OCI-LY7 (cell line): ENCODE measurements around the gene SLC18A3. TPM values are rescaled to one million over a fixed set of nuclear protein-coding genes. Genes with fewer than 3 reads are reported as not detected.

ENCODE experiments used
- BruUV-seq: library from RNA; stranded (reverse); fragments of 400-500 nt; replicated peaks from 2 replicates; lab custom pipeline; 2021; lab: Mats Ljungman, UMichigan
- CTCF ChIA-PET: fragments of 300-600 bp; sonication (Branson Sonifier 250); formaldehyde crosslinking; loops from one replicate; lab custom pipeline; 2022; ENCODE audit warnings: antibody characterized with exemption; ENCODE audit not compliant: unreplicated experiment; lab: Charles Lee
- POLR2A ChIA-PET: fragments of 300-600 bp; sonication (Branson Sonifier 250); formaldehyde crosslinking; loops from one replicate; lab custom pipeline; 2022; ENCODE audit warnings: antibody characterized with exemption; lab: Charles Lee
- DNase-seq: peaks from one replicate; pipeline ENCODE4 v3.0.0-alpha.2; 2015; ENCODE audit warnings: low spot score
- H2AFZ ChIP-seq: fragments of 200-600 bp; sonication (generic), shearing (Covaris generic); 2 replicates; pipeline ENCODE4 v1.6.1; 2014; ENCODE audit warnings: mild to moderate bottlenecking, antibody characterized with exemption, low read length, moderate library complexity
- H3K27ac ChIP-seq: fragments of 200-600 bp; sonication (generic); 2 replicates; pipeline ENCODE4 v1.5.1; 2014; ENCODE audit warnings: mixed run types, low read depth, mild to moderate bottlenecking, moderate library complexity, low read length, inconsistent platforms; ENCODE audit not compliant: poor library complexity, severe bottlenecking
- H3K36me3 ChIP-seq: fragments of 200-600 bp; sonication (generic); 2 replicates; pipeline ENCODE4 v1.6.1; 2014; ENCODE audit warnings: mild to moderate bottlenecking, antibody characterized with exemption, low read length, moderate library complexity, mixed read lengths; ENCODE audit not compliant: insufficient read depth
- H3K4me1 ChIP-seq: fragments of 200-600 bp; sonication (generic); 2 replicates; pipeline ENCODE4 v1.5.1; 2014; ENCODE audit warnings: mild to moderate bottlenecking, low read length; ENCODE audit not compliant: insufficient read depth, poor library complexity, severe bottlenecking
- H3K4me2 ChIP-seq: fragments of 200-600 bp; sonication (generic); 2 replicates; pipeline ENCODE4 v1.6.1; 2014; ENCODE audit warnings: mild to moderate bottlenecking, low read length
- H3K4me3 ChIP-seq: fragments of 200-600 bp; sonication (generic); 2 replicates; pipeline ENCODE4 v1.5.1; 2014; ENCODE audit warnings: mild to moderate bottlenecking, low read depth, low read length; ENCODE audit not compliant: poor library complexity, severe bottlenecking
- H3K79me2 ChIP-seq: fragments of 200-600 bp; sonication (generic); 2 replicates; pipeline ENCODE4 v1.6.1; 2016; ENCODE audit warnings: low read depth, mild to moderate bottlenecking, low read length, moderate library complexity, mixed read lengths; ENCODE audit not compliant: insufficient read depth
- H3K9me2 ChIP-seq: fragments of 200-600 bp; sonication (generic); 2 replicates; pipeline ENCODE4 v1.6.1; 2016; ENCODE audit warnings: mild to moderate bottlenecking, low read length, mixed read lengths; ENCODE audit not compliant: insufficient read depth
- H3K9me3 ChIP-seq: fragments of 200-600 bp; sonication (generic); 2 replicates; pipeline ENCODE4 v1.6.1; 2014; ENCODE audit warnings: mild to moderate bottlenecking, mixed run types, low read length, mixed read lengths
- H4K20me1 ChIP-seq: fragments of 200-600 bp; sonication (generic); 2 replicates; pipeline ENCODE4 v1.6.1; 2014; ENCODE audit warnings: mild to moderate bottlenecking, antibody characterized with exemption, low read length, moderate library complexity, mixed read lengths; ENCODE audit not compliant: insufficient read depth
- CTCF ChIP-seq: fragments of 200-600 bp; sonication (generic); conservative IDR thresholded peaks from 2 replicates; pipeline ENCODE4 v1.5.1; 2014; ENCODE audit warnings: mild to moderate bottlenecking, antibody characterized with exemption, low read length, moderate library complexity, mixed read lengths
- EZH2phosphoT487 ChIP-seq: fragments of 200-600 bp; sonication (generic); IDR thresholded peaks from 2 replicates; pipeline ENCODE4 v1.6.1; 2018; ENCODE audit warnings: low read depth, borderline replicate concordance, mild to moderate bottlenecking, mixed run types, antibody characterized with exemption, low read length, moderate library complexity, mixed read lengths
- intact Hi-C: fragments of 100-400 bp; cut with micrococcal nuclease; formaldehyde crosslinking; loops from one replicate; pipeline ENCODE4 v1.10.0; 2022; ENCODE audit not compliant: unreplicated experiment
- total RNA-seq, 2 experiments: library from RNA; depleted of rRNA in 1 of 2; stranded (reverse); fragments of >200 nt in 1 of 2; shearing (Covaris generic) in 1 of 2; gene quantifications; 2 replicates each; pipeline ENCODE4 v1.2.3, GENCODE V29; 2014 to 2022

The SLC18A3 gene
- total RNA-seq, 2 experiments from 2014 or later = not detected

- POLR2A ChIA-PET = no interaction called here
- H3K36me3 ChIP-seq = no peaks in the 10 kb centered on the region
- no peaks in the 10 kb centered on the region for H4K20me1 ChIP-seq
- no peaks in the 10 kb centered on the region for H3K9me3 ChIP-seq
- no peaks in the 10 kb centered on the region for H3K4me1 ChIP-seq
- intact Hi-C loops = no loop called here
- DNase-seq = no peak
- H3K4me2 ChIP-seq = no peak overlapping the region
- TF ChIP-seq EZH2phosphoT487 = no peak
- TF ChIP-seq CTCF = no peak; the same call in 1 of the 2 replicates
- CTCF ChIA-PET = no interaction called here
- no peaks in the 10 kb centered on the region for H3K9me2 ChIP-seq
- no peak overlapping the region for H3K4me3 ChIP-seq
- H3K79me2 ChIP-seq = no peaks in the 10 kb centered on the region
- H2AFZ ChIP-seq = no peak overlapping the region
- no TSS peak for BruUV-seq
- no peak overlapping the region for H3K27ac ChIP-seq
Observed at GRCh38 chr10:49618821-49619220, 8.7 kb downstream of the SLC18A3 start.

GRCh38 chr10:49619613-49620012 lies 9.5 kb downstream of the SLC18A3 start:
- H2AFZ ChIP-seq = no peak overlapping the region
- H3K36me3 ChIP-seq = no peaks in the 10 kb centered on the region
- ChIA-PET POLR2A (interaction anchor here (0.6 kb wide), 1 partner anchor 601 kb away, joined by 3 read pairs; no protein-coding TSS in a partner anchor), CTCF (no interaction called here)
- DNase-seq = no peak
- no peaks in the 10 kb centered on the region for H3K9me3 ChIP-seq
- no peaks in the 10 kb centered on the region for H3K79me2 ChIP-seq
- no peaks in the 10 kb centered on the region for H3K9me2 ChIP-seq
- no peak overlapping the region for H3K27ac ChIP-seq
- H3K4me2 ChIP-seq = no peak overlapping the region
- H4K20me1 ChIP-seq = no peaks in the 10 kb centered on the region
- intact Hi-C loops = no loop called here
- no peaks in the 10 kb centered on the region for H3K4me1 ChIP-seq
- BruUV-seq = no TSS peak
- TF ChIP-seq EZH2phosphoT487 = no peak
- no peak for TF ChIP-seq CTCF
- no peak overlapping the region for H3K4me3 ChIP-seq

DNA sequence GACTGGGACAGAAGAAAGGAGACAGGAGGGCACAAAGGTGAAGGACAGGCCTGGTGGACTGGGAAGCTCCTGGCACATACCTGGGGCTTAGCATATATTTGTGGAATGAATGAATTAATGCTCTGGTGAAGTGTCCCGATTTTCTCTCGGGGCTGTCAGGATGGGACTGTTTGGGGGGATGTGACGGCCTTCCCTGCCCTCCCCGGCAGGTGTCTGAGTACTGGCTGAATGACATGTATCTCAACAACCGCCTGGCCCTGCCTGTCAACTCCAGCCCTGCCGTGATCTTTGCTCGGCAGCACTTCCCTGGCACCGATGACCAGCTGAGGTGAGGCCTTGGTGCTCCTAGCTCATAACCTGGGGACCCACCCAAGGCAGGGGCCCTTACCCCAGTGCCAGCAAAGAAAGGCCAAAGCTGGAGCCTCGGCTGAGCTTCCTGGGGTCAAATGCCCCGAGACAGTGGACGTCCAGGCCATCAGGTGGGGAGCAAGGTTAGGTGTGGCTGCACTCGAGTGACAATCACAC lies 10.2 kb downstream of the SLC18A3 start:
- no peak for TF ChIP-seq EZH2phosphoT487
- no peak for TF ChIP-seq CTCF
- Histone ChIP-seq H3K9me2 (no peaks in the 10 kb centered on the region), H4K20me1 (no peaks in the 10 kb centered on the region), H3K27ac (no peak overlapping the region), H3K36me3 (no peaks in the 10 kb centered on the region), H3K4me2 (no peak overlapping the region), H2AFZ (no peak overlapping the region), H3K79me2 (no peaks in the 10 kb centered on the region), H3K4me1 (no peaks in the 10 kb centered on the region), H3K9me3 (no peaks in the 10 kb centered on the region), H3K4me3 (no peak overlapping the region)
- POLR2A ChIA-PET = no interaction called here
- BruUV-seq = no TSS peak
- intact Hi-C loops = no loop called here
- CTCF ChIA-PET = no interaction called here
- no peak for DNase-seq
